HL-60/S4 treated with phorbol 12-myristate 13-acetate at 8.2 ng/mL for 4 days and 3 days (cell line): ENCODE measurements around the gene RHOF.

Experiments used
- in situ Hi-C: fragments of 300-500 bp; cut with MboI; formaldehyde crosslinking; loops from 2 replicates; pipeline ENCODE4 v1.15.0; 2022; ENCODE audit warnings: low sequenced_read_pairs

RHOF gene

DNA sequence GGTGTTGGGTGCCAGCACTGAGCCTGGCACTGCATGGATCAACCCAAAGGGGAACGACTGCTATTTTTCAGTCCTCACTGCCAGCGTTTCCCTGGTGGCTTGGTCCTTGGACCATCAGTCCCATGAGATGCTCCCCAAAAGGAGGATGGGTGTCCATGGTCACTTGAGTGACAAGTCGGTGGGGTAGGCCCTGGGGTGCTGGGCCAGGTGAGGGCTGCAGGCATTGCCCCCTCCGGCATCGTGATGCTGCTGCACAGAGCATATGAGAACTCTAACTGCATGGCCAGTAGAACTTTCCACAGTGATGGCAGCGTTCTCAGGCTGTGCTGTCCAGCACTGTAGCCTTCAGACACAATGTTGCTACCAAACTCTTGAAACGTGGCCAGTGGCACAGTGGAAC lies 26.6 kb upstream of the RHOF start:
- in situ Hi-C loops = no loop called here

DNA sequence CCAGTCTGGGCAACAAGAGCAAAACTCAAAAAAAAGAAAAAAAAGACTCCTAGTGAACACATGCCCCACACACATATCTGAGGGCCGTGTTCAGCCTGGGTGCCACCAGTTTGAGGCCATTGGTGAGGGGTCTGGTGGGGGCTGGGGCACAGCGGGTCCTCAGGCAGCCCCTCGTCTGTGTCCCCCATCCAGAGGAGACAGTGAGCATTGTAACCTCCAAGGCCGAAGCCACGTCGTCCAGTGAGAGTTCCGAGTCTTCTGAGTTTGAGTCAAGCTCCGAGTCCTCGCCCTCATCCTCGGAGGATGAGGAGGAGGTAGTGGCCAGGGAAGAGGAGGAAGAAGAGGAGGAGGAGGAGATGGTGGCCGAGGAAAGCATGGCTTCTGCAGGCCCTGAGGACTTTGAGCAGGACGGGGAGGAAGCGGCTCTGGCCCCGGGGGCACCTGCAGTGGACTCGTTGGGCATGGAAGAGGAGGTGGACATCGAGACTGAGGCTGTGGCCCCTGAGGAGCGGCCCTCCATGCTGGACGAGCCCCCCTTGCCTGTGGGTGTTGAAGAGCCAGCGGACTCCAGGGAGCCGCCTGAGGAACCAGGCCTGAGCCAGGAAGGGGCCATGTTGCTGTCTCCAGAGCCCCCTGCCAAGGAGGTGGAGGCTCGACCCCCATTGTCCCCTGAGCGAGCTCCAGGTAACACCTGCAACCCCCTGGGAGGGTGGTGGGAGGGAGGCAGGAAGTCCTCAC lies 25.9 kb upstream of the RHOF start:
- in situ Hi-C loops = no loop called here

DNA sequence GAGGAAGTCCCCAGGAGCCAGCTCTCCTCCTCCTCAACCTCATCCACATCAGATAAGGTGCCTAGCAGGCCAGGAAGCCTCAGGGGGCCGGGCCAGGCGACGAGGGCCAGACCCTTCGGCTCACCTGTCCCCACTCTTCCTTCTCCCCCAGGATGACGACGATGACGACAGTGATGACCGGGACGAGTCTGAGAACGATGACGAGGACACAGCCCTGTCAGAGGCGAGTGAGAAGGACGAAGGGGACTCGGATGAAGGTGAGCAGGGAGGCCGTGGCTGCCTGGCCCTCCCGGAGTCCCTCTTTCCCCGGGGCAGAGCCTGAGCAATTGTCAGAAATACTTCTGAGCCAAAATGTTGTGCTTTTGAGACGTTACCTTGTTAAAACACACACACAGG lies 24.2 kb upstream of the RHOF start:
- in situ Hi-C loops = no loop called here

DNA sequence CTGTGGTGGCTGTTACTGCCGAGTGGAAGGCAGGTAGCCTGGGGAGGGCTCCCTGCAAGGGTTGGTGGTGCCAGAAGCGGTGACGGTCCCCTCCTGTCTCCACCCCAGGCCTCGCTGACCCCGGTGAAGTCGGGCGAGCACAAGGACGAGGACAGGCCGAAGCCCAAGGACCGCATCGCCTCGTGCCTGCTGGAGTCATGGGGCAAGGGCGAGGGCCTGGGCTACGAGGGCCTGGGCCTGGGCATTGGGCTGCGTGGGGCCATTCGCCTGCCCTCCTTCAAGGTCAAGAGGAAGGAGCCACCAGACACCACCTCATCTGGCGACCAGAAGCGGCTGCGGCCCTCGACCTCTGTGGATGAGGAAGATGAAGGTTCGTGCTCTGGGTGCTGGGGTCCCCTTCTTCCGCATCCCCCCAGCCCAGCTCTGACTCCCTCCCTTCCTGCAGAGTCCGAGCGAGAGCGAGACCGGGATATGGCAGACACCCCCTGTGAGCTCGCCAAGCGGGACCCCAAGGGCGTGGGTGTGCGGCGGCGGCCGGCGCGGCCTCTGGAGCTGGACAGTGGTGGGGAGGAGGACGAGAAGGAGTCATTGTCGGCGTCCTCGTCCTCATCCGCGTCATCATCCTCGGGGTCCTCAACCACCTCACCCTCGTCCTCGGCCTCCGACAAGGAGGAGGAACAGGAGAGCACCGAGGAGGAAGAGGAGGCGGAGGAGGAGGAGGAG lies 23.6 kb upstream of the RHOF start:
- in situ Hi-C loops = no loop called here

DNA sequence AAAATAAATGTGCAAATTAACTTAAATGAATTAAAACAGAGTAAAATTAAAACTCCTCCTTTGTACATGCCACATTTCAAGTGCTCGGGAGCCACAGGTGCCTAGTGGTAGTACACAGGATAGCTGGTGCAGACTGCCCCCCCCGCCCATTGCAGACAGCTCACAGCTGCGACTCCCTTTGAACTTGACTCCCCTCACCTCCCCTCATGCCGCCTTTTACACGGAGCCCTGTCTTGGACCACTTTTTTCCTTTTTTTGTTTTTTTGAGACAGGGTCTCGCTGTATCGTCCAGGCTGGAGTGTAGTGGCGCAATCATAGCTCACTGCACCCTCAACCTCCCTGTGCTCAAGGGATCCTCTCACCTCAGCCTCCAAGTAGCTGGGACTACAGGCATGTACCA lies 21.8 kb upstream of the RHOF start:
- in situ Hi-C loops = no loop called here

DNA sequence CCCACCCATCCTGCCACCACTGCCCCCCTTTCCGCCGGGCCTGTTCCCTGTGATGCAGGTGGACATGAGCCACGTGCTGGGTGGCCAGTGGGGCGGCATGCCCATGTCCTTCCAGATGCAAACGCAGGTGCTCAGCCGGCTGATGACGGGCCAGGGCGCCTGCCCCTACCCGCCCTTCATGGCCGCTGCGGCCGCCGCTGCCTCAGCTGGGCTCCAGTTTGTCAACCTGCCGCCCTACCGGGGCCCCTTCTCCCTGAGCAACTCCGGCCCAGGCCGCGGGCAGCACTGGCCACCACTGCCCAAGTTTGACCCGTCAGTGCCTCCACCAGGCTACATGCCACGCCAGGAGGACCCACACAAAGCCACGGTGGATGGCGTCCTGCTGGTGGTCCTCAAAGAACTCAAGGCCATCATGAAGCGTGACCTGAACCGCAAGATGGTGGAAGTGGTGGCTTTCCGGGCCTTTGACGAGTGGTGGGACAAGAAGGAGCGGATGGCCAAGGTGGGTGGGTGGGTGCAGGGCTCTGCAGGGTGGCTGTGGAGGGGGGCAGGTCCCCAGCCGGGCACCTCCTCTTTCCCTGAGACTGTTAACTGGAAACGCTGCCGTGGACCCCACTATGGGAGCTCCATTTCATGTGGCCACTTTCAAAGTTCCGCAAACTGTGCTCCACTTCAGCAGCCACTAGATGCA lies 21.1 kb upstream of the RHOF start:
- in situ Hi-C loops = no loop called here

DNA sequence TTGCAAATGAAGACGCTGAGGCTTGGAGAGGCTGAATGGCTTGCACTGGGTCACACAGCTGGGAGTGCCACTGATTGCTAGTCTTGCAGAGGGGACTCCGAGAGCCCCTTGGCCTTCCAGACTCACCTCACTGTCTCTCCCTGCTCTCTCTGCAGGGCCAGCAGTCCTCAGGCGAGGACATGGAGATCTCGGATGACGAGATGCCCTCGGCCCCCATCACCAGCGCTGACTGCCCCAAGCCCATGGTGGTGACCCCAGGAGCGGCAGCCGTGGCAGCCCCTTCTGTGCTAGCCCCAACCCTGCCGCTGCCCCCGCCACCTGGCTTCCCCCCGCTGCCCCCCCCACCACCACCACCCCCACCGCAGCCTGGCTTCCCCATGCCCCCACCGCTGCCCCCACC lies 20.5 kb upstream of the RHOF start:
- in situ Hi-C loops = no loop called here

DNA sequence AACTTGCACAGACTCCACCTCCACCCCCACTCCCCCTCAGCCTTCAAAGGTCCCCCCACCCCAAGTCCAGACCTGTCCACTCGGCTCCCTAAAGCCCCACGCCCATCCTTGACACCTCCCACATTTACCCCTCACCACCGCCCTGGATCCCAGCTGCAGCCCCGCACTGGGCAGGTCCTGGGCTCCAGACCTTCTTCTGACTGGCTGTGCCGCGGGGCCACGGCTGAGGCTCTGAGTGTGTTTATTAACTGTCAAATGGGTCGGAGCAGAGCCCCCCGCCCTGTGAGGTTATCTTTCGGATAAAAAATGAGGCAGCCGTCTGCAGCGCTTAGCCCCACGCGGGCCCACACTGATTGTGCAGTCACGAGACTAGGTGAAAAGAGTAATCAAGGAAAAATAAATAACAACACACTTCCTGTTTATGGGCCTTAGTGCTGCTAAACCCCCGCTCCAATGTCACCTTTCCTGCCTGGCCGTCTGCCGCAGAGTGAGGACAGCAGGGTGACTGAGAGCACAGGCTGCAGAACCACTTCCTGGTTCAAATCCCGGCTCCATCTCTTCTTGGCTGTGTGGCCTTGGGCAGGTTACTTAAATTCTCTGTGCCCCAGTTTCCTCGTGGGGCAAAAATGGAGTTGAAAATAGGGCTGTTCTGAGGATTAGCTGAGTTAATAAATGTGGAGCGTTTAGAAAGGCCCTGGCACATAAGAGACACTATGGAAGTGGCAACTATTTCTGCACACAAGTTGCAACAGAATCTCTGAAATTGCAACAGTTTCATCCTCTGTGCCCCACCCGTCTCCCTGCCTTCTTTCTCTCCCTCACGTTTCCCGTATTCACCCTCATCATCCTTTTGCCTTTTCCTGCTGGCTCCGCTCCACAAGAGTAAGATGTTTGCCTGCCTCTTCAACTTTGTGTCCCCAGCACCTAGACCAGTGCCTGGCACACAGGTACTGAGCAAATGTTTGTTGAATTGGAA lies 19.7 kb upstream of the RHOF start:
- in situ Hi-C loops = no loop called here

DNA sequence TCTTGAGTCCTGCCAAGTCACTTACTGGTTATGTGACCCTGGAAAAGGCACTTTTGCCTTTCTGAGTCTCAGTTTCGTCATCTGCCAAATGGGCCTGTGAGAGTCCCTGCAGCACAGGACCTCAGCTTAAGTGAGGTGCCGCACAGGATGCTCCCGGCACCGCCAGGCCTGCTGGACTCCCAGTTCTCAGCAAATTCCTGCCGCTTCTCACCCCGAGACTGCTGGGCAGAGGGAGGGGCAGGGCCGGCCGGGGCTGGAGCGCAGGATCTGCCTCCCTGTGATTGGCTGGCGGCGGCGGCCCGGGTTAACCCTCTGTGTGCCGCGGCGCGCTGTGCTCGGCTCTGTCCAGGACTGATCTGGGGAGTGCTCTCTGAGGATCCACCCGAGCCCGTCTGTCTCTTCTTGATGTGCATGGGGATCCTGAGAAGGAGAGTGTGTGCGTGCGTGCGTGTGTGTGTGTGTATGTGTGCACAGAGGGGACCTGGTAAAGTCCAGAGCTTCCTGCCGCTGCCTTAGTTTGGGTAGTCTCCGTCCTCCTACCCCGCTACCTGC lies 18.9 kb upstream of the RHOF start:
- in situ Hi-C loops = no loop called here

DNA sequence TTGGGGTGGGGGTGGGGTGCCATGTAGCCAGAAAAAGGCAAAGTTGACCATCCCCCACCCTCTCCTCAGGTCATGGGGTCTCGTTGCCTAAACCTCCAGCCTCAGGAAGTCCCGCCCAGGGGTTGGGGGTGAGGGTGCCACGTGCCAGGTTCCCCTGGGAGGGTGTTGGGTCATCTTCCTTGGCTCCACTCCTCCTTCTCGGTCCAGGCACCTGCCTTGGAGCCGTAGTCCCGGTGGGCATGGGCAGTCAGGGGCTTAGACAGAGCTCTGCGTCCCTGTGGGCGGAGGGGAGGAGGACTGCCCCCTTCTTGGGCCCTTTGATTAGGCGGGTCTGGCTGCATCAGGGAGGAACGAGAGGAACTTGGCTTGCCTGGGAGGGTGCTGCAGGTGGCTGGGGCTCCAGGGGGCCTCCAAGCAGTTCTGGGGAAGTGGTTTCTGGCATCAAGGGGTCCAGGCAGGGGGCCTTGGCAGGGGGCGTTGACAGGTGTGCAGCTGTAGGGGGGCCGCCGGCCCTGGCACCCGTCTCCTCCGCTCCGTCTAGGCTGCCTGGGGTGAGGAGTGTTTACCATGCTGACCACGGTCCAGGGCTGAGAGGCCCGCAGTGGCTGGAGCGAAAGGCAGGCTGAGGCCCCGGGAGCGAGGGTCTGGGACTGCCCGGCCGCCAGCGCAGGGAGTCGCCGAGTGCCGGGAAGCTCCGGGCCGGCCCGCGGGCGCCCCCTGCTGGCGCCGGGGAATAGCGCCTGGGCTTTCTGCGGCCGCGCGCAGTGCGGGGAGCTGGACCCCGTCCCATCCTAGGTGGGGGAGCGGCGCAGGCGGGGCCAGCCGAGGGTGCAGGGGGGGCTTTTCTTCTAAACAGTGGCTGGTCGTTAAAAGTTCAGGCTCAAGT lies 18.2 kb upstream of the RHOF start:
- in situ Hi-C loops = no loop called here

DNA sequence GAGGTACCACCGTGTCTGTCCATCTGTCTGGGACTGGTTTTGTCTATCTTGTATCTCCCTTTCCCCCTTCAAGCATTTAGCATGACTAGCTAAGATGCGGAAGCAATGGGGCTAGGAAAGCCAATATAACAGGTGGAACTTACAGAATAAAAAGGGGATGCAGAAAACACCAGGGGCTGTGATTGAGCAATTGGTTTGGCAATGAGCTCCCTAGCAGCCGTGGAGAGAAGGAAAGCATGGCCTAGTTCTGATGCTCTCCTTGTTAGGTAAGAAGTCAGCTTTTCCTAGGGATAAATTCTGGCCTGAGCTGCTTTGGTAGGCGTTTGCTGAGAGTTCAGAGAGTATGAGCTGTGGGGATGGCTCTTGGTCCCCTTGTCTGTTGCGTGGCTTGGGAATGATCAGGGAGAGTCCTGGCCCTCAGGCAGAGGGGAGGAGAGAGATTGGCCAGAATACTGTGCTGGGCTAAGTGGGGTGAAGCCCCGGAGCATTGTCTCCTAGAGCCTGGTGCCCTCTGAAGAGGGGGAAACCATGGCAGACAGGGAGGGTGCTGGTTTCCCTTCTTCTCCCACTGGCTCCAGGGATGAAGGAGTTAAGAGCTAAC lies 17.4 kb upstream of the RHOF start:
- in situ Hi-C loops = no loop called here

DNA sequence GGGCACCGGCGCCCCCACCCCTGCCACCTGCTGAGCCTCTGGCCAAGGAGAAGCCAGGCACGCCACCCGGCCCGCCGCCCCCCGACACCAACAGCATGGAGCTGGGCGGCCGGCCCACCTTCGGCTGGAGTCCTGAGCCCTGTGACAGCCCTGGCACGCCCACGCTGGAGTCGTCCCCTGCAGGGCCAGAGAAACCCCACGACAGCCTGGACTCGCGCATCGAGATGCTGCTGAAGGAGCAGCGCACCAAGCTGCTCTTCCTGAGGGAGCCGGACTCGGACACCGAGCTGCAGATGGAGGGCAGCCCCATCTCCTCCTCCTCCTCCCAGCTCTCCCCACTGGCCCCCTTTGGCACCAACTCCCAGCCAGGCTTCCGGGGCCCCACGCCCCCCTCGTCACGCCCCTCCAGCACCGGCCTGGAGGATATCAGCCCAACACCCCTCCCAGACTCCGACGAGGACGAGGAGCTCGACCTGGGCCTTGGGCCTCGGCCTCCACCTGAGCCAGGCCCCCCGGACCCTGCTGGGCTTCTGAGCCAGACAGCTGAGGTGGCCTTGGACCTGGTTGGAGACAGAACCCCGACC lies 16.8 kb upstream of the RHOF start:
- in situ Hi-C loops = no loop called here

DNA sequence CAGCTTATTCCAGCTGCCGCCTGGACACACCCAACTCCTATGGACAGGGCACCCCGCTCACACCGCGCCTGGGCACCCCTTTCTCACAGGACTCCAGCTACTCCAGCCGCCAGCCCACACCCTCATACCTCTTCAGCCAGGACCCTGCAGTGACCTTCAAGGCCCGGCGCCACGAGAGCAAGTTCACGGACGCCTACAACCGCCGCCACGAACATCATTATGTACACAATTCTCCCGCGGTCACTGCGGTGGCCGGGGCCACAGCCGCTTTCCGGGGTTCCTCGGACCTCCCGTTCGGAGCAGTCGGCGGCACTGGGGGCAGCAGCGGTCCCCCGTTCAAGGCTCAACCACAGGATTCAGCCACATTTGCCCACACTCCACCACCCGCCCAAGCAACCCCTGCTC lies 16.2 kb upstream of the RHOF start:
- in situ Hi-C loops = no loop called here

DNA sequence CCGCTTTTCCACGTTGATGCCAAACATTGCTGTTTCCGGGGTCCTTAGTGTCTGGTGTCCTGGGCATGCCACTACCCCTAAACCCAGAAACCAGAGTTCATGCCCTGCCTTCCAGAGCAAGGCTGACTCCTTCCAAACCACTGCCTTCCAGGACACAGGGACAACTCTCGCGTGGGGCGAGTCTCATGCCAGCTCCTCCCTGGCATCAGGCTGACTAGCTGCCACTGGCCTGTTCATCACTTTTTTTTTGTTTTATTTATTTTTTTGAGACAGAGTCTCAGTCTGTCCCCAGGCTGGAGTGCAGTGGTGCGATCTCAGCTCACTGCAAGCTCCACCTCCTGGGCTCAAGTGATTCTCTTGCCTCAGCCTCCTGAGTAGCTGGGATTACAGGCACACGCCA lies 15.1 kb upstream of the RHOF start:
- in situ Hi-C loops = no loop called here

DNA sequence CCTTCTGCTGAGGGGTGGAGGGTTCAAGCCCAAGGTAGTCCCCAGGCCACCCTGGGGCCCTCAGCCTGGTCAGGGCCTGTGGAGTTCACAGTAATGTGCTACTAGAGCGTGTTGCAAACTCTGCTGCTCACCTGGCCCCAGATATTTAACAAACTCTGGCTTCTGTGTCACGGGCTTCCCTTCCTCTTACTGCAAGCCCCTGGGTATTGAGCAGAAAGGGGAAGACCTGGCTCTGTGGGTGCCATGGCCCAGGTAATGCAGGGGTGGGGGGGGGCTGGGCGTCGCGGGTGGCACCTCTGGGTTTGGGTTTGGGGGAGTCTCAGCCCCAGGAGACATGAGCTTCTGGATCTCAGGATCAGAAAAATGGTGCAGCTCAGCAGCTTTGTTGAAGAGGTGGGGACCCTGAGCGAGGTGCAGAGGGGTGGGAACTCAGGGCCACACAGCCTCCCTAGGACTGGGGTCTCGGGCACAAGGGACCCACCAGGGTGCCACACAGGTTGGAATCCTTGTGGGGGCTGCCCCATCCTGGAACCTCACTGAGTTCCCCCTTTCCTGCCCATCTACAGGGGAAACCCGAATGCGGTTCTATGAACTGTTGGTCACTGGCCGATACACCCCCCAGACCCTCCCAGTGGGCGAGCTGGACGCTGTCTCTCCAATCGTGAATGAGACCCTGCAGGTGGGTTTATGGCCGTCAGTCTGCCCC lies 14.3 kb upstream of the RHOF start:
- in situ Hi-C loops = no loop called here

DNA sequence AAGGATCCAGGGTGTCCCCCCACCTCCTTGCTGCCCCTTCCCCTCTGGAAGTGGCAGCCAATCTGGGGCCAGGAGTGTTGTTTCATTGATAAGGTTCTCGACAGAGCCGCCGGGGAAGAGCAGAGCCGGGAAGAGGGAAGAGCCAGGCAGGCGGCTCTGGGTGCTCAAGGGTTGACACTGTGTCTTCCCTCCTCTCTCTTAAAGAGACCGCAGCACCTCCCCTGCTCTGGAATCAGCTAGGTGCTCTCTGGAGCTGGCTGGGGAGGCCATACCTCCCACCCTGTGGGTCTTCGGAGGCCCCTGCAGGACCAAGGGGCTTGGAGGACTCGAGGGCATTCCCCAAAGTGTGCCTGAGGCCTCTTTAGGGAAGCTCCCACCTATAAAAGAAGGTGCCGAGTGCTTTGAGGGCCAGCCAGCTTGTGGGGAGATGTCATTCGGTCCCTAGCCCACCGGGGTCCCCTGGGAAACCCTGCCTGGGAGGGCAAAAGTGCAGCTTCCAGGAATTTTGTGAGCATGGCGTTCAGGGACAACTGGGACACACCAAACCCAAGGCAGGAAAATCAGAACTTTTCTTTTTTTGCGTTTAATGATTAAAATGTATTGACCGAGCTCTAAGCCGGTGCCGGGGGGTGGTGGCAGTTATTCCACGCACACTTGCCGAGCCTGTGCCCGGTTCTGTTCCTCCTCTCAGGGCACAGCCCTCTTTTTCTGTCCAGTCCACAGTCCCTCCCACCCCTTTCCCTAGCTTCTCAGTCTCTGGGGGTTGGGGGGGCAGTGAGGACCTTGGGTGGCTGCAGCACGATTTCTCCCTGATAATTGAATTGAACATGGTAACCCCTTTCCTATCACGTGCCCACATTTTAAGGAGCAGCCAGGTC lies 13.3 kb upstream of the RHOF start:
- in situ Hi-C loops = no loop called here

DNA sequence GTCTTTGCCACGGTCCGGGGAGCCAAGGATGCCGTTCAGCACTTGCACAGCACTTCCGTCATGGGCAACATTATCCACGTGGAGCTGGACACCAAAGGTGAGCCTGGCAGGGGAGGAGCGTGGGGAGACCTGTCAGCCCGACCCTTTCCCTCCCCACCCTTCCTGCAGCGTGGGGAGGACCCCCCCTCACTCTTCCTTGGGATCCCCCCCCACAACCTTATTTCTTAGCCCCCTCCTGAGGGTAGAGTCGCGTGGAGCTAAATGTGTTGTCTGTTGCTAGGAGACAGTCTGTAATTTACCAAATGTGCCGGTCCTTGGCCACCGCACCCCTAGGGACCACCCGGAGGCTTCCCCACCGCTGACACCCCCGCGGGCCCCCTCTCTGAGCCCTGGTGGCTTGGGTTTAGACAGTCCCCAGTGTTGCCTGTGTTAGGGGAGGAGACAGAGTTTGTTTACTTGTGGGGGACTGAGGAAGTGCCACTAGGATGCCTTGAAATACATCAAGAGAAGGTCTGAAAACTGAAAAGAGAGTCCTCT lies 12.6 kb upstream of the RHOF start:
- in situ Hi-C loops = no loop called here
